ENCODE data around the gene DYSF.

The DYSF gene

GRCh38 chr2:71697106-71698004 is 244.0 kb downstream of the DYSF start:
- DNase-seq: no peak

- DNase-seq: no peak
Observed at GRCh38 chr2:71699428-71699827, 246.1 kb downstream of the DYSF start.

DNA sequence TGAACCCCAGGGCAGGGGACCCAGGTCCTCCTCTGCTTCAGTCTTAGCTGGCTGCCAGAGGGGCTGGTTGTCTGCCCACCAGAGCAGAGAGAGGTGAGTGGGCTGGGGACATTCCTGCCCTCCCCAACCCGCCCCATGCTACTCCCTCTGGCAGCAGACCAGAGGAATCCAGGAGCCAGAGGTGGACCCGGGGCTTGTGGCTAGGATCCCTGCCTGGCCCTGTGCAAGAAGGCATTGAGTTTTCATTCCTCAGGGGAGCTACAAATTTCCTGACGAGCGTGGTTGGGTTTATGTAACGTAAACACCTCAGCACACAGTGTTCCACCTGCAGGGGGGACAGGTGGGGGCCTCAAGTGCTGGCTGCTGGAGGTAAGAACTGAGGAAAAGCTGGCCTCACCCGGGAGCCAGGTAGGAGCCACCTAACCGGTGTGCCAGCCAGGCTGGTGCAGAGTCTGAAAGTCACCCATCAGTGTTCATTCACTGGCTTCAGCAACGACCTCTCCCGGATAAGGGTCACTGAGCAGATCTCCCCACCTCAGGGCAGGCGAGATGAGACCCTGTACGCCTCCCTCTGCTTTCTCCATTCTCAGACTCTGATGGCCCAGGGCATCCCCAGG is 246.8 kb downstream of the DYSF start:
- no peak for DNase-seq

DNA sequence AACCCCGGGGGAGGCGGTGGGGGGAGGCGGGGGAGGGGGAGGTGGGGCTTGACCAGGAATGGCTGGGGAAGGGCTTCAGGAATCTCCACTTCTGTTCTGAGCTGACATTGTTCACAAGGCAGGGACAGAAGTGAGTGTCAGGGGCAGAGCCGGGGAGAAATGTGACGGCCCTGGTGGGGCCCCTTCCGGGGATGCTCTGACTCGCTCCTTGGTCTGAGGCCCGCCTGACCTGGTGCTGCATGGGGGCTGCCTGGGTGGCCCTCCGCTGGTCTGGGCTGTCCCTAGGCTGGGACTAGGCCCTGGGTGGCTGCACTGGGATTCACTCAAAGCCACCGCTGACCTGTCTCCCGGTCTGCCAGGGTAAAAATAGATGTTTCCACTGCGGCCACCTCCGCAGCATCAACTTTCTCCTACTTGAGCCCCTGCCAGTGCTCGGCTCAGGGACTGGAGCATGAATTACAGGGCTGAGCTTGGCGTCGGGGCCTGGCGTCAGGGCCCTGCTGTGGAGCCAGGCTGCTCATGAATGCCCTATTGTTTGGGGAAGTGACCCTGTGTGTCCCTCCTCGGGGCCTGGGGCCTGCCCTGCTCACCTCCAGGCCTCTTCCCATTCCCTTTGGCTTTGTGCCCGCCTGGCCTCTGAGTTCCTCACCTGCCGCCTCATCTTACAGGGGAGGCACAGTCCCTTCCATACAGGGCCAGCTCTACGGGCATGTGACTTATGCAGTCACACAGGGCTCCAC is 247.5 kb downstream of the DYSF start:
- DNase-seq: no peak

- DNase-seq: no peak
Observed at GRCh38 chr2:71702071-71702970, 249.0 kb downstream of the DYSF start.

GRCh38 chr2:71702971-71703898 is 249.9 kb downstream of the DYSF start:
- DNase-seq: no peak

- DNase-seq: no peak
Observed at GRCh38 chr2:71704131-71704561, 250.8 kb downstream of the DYSF start.

GRCh38 chr2:71704688-71705087 is 251.3 kb downstream of the DYSF start:
- DNase-seq: no peak

GRCh38 chr2:71705171-71705960 is 252.0 kb downstream of the DYSF start:
- DNase-seq: no peak

DNA sequence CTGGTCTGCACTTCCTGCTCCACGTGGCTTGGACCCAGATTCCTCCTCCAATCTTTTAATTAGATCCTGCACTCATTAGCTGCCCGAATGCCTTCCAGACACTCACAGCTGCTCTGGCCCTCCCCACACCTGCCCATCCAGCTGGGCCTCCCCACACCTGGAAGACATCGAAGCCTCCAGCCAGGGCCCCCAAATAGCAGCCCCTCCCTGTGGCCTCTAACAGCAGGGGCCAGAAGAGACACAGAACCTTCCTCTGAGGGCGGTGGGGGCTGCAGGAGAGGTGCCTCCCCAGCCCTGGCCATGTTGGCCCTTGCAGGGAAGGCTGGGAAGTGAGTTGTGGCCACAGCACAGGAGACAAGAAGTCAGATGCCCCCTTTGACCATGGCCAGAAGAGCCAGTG is 252.8 kb downstream of the DYSF start:
- no peak for DNase-seq

DNA sequence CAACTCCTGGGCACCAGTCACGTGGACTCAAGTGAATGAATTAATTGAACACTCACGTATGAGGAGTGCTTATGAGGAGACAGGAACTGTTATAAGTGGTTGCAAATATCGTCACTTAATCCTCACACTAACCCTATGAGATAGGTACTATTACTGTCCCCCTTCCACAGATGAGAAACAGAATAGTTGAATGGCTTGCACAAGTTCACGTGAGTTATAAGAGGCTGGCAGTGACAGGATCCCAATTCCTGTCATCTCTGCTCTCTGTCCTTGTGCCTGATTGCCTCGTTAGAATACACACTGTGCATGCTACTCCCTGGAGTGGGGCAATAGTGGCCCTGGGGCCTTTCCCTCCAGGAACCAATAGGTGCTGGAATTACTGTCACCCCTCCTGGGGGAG is 253.5 kb downstream of the DYSF start:
- no peak for DNase-seq

DNA sequence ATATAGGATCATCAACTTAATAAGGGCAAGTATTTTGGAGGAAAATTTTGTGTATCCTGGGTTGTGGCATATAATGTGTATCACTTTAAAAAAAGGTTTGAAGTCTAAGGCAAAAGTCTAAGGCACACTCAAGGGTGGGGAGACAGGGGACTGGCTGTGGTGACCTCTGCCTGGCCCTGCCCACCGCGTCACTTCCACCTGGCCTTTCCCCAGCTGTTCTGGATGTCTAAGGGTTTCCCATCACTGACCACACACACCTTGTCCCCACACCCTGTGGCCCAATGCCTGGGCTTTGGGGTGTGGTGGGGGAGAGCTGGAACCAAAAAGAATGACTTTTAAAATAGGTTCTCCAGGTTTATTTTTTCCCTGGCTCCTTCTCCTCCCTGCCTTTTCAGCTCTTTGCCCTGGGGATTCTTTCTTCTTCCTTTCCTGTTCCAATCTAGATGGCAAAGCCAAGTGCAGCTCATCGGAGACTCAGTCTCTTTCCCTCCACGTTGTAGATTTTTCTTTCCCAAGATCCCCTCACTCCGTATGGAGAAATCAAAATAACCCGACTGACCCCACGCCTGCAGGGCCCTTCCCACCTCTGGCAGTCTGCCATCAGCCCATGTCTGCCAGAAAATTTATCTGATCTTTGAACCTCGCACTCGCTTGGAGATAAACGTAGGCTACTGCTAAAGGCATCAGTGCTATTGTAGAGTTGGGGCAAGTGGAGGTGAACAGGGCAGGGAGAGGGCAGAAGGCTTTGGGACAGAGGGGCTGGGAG is 257.2 kb downstream of the DYSF start:
- DNase-seq: no peak

DNA sequence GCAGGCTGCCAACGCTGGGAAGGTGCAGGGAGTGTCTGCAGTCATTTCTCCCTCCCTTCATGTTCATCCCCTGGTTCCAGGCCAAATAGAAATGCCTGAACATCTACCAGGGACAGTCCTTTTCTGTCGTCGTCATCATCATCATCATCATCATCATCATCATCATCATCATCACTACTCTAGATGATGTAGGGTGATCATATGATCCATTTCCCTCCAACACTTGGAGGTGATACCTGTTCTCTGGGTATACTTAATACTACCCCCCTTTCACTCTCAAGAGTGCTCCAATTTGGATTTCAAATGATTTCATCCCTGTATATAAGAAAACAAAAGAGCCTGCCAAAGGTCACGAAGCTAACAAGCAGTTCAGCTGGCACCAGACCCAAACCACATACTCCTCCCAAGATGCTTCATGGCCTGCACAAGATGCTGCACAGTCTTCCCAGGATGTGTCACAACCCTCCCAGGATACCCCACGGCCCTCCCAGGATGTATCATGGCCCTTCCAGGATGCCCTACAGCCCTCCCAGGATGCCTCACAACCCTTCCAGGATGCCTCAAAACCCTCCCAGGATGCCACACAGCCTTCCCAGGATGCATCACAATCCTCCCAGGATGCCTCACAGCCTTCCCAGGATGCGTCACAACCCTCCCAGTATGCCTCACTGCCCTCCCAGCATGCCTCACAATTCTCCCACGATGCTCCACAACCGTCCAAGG is 257.9 kb downstream of the DYSF start:
- no peak for DNase-seq

- DNase-seq: no peak
Observed at GRCh38 chr2:71712158-71712818, 258.9 kb downstream of the DYSF start.

- no peak for DNase-seq
Observed at GRCh38 chr2:71713581-71714580, 260.5 kb downstream of the DYSF start.

DNA sequence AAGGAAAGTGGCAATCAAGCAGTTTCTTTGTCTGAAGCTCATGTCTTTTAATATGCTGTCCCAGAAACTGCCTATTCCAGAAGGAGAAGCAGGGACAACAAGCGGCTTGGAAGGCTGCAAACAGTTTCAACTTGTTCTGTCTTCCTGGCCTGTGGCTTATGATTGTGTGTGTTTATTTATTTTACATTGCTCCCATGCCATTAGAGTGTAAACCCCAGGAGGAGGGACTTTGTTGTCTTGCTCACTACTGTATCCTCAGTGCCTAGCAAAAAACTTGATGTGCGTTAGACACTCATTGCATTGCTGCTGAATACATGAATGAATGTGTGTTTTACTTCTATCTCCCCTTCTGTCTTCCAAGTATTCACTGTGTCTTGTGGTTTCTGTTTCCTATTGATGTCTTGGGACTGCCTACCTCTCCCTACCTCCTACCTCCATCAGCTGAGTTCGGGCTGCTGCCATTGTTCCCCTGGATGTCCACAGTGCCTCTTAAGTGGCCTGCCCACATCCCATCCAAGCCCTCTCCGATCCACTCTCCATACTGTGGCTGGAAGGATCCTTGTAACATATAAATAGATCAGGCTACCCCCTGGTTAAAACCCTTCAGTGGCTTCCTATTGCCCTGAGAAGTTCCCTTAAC is 261.4 kb downstream of the DYSF start:
- no peak for DNase-seq
